NCI-H2171 treated with DMSO at 0.1 percent for 48 hours (cell line): ENCODE results near the gene ABCA8.
A peak's percentile ranks its signal among the peaks of the same experiment; 100 is the strongest.
"Not testable (repeated sequence)": the region's sequence is repeated elsewhere in the genome, so short reads cannot be mapped to it uniquely, and the experiment has no call there.

ENCODE experiments used
- DNase-seq: peaks from one replicate; lab custom pipeline; 2025; lab: John Stamatoyannopoulos, UW

The ABCA8 gene, protein sequence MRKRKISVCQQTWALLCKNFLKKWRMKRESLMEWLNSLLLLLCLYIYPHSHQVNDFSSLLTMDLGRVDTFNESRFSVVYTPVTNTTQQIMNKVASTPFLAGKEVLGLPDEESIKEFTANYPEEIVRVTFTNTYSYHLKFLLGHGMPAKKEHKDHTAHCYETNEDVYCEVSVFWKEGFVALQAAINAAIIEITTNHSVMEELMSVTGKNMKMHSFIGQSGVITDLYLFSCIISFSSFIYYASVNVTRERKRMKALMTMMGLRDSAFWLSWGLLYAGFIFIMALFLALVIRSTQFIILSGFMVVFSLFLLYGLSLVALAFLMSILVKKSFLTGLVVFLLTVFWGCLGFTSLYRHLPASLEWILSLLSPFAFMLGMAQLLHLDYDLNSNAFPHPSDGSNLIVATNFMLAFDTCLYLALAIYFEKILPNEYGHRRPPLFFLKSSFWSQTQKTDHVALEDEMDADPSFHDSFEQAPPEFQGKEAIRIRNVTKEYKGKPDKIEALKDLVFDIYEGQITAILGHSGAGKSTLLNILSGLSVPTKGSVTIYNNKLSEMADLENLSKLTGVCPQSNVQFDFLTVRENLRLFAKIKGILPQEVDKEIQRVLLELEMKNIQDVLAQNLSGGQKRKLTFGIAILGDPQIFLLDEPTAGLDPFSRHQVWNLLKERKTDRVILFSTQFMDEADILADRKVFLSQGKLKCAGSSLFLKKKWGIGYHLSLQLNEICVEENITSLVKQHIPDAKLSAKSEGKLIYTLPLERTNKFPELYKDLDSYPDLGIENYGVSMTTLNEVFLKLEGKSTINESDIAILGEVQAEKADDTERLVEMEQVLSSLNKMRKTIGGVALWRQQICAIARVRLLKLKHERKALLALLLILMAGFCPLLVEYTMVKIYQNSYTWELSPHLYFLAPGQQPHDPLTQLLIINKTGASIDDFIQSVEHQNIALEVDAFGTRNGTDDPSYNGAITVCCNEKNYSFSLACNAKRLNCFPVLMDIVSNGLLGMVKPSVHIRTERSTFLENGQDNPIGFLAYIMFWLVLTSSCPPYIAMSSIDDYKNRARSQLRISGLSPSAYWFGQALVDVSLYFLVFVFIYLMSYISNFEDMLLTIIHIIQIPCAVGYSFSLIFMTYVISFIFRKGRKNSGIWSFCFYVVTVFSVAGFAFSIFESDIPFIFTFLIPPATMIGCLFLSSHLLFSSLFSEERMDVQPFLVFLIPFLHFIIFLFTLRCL (N-terminal part only)

DNA sequence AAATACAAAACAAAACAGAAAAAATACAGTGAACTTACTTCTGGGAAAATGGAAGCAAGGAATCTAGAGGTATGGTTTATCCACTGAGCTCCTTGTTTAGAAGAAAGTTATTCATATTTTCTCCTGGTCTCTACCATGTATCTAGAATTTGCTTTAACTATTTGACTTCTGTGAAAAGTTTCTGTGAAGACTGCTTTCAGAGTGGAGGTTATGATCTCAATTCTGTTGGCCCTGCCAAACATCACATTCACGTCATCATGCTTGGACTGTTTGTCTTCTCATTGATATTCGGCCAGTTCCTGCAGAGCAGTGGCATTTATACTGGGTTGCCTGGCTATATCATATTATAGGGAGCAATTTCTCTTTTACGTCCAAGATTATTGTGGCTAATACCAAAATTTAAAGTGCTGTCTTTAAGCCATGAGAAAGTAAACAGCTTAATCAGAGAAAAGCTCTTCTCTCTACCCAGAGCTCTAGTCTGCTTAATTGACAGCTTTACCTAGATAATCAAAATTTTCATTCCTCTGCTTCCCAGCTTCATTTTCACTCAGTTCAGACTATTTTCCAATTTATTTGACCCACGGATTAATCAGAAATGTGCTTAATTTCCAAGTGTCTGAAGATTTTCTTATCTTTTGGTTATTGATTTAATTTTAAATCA lies at the start of gene ABCA8:
TSS of gene ABCA8 (minus strand) at position 212 of the 661 bp plus-strand sequence. CDS start 13,358 bp downstream, outside the sequence.
- no peak for DNase-seq

DNA sequence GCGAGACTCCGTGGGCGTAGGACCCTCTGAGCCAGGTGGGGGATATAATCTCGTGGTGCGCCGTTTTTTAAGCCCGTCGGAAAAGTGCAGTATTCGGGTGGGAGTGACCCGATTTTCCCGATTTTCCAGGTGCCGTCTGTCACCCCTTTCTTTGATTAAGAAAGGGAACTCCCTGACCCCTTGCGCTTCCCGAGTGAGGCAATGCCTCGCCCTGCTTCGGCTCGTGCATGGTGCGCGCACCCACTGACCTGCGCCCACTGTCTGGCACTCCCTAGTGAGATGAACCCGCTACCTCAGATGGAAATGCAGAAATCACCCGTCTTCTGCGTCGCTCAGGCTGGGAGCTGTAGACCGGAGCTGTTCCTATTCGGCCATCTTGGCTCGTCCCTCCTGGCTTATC lies 49.6 kb upstream of the ABCA8 start:
- not testable (repeated sequence) for DNase-seq

DNA sequence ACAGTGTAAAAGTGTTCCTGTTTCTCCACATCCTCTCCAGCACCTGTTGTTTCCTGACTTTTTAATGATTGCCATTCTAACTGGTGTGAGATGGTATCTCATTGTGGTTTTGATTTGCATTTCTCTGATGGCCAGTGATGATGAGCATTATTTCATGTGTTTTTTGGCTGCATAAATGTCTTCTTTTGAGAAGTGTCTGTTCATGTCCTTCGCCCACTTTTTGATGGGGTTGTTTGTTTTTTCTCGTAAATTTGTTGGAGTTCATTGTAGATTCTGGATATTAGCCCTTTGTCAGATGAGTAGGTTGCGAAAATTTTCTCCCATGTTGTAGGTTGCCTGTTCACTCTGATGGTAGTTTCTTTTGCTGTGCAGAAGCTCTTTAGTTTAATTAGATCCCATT lies 44.6 kb upstream of the ABCA8 start:
- DNase-seq: not testable (repeated sequence)

DNA sequence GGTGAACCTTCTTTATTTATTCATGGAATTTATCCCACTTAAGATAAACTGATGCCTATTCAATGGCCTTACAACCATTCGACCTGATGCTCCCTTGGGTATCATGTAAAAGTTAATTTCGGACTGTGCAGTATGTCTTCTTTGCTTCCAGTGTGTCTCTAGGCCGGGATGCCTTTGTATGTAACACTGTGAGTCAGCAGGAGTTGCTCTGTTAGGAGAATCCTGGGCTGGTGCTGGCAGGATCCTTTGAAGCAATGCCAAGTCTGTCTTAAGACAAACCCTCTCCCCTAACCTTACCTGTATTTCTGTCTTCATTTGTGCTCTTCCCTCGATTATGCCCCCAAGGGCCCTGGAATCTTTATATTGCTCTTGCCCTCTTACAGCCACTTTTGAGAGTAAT lies 37.9 kb upstream of the ABCA8 start:
- no peak for DNase-seq

GRCh38 chr17:68987966-68988365 lies 32.8 kb upstream of the ABCA8 start:
- DNase-seq: no peak

GRCh38 chr17:68981288-68981687 lies 26.1 kb upstream of the ABCA8 start:
- peak; percentile 27 for DNase-seq

GRCh38 chr17:68973098-68973846 lies 18.1 kb upstream of the ABCA8 start:
- no peak for DNase-seq

DNA sequence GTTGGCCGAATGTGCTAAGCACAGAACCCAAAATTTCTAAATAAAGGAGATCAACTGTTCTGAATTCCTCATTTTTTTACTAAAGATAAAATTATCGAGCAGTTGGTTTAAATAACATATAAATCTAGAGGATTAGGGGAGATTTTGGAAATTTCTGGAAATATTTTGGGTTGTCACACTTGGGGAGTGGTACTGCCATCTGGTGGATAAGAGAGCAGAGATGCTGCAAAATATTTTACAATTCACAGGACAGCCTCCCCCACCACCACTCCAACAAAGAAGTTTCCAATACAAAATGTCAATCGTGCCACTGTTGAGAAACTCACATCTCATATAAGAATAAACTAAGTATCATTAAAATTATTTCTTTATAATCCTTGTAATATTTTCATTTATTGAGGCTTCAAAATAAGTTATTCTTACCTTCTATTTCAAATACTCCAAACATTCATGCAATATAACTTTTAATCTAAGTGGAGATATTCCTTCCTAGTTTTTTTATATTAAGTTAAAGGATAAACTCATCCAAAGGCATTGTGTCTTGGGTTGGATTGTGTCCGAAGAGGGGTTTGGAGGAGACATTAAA lies 17.0 kb upstream of the ABCA8 start:
- peak; percentile 40 for DNase-seq

- DNase-seq: no peak
Measured at GRCh38 chr17:68969101-68969500, 13.9 kb upstream of the ABCA8 start.

GRCh38 chr17:68963958-68964357 lies 8.8 kb upstream of the ABCA8 start:
- no peak for DNase-seq

DNA sequence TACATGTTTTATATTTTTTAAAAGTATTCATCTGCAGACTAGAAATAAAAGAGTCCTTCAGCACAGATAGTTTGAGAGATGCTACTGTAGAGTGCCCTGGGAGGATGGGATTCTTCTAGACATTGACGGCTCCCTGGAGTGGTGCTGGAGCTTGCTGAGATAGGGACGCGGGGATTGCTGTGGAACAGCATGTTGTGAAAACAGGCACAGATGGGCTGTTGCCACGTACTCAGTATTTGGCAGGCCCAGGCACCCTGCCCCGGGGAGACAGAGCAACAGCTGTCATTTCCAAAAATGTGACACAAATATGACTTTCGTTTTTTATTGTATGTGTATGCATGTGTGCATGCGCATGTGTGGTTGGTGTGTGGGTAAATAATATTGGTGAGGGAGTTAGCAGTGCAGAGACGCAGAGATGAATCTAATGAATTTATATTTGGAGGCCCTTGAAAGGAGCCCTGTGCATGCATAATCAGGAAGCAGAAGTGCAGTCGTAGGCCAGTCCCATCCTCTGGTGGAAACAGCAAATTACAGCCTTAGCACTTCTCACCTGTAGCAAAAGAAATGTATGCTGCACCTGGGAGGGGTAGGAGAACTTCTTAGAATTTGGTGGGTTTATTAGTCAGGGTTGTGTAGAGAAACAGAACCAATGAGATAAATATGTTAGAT lies 6.2 kb upstream of the ABCA8 start:
- DNase-seq: peak; percentile 98

- DNase-seq: not testable (repeated sequence)
Measured at GRCh38 chr17:68959117-68959516, 3.9 kb upstream of the ABCA8 start.

GRCh38 chr17:68957944-68958343 lies 2.8 kb upstream of the ABCA8 start:
- no peak for DNase-seq

DNA sequence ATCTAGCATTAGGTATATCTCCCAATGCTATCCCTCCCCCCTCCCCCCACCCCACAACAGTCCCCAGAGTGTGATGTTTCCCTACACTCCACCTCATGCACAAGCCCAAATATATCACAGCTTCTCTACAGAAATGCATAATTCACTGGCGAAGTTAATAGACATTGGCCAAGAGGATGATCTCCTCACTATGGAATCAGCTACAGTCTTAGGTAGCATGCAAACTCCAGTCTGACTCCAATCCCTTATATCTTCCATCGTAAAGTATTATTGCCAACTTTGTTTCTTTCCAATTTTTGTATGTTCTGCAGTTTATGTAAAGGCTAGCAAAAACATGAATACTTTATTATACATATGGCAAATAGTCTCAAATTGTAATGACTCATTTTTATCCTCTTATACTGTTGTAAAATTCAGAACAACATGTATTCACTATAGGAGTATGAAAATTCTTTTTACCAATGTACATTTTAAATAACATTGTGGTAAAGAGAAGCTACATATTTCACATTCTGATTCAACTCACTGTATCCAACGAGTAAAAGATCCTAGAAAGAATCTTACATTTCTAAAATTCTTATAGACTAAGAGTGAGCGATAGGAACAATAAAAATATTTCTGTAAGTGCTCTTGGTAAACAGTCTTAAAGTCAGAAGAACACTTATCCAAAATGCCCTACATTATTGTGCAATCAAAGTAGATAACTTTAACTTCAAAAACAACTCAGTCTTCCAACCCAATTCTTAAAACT lies 871 bp downstream of the ABCA8 start:
- no peak for DNase-seq

DNA sequence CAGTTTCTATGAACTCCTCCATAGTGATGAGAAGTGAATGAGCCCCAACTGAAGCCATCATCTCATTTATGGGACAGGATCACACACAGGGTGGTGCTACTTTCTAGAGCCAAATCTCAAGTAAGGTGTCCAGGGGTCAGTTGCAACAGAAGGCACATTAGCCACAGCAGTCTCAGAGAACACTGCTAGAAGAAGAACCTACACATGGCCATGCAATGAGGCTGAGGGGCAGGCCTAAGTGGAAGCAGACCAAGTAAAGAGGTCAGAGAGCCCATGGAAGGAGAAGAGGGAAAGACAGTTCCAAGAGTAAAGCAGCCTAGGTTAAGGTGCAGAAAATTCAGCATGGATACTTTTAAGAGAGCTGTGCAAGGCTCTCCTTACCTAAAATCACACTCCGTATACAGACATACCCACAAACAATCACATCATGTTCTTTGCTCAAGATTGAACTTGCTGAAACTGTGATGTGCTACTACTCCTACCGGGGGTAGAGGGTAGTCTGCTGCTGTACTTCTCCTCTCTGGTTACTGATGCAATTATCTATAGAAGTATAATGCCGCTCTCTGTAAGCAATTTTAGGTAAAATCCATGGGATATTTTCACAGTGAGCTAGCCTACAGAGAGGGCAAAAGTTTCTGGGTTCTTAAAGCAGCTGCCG lies 1.7 kb downstream of the ABCA8 start:
- no peak for DNase-seq

GRCh38 chr17:68950725-68951124 lies 4.5 kb downstream of the ABCA8 start:
- DNase-seq: no peak

DNA sequence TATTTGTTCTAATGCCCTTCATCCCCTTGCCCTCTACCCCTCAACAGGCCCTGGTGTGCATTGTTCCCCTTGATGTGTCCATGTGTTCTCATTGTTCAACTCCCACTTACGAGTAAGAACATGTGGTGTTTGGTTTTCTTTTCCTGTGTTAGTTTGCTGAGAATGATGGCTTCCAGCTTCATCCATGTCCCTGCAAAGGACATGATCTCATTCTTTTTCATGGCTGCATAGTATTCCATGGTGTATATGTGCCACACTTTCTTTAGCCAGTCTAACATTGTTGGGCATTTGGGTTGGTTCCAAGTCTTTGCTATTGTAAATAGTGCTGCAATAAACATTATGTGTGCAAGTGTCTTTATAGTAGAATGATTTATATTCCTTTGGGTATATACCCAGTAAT lies 7.3 kb downstream of the ABCA8 start:
- not testable (repeated sequence) for DNase-seq

GRCh38 chr17:68944435-68945035 lies 10.7 kb downstream of the ABCA8 start:
- DNase-seq: no peak
